ENCODE data around the gene SYNPO.

Gene SYNPO

DNA sequence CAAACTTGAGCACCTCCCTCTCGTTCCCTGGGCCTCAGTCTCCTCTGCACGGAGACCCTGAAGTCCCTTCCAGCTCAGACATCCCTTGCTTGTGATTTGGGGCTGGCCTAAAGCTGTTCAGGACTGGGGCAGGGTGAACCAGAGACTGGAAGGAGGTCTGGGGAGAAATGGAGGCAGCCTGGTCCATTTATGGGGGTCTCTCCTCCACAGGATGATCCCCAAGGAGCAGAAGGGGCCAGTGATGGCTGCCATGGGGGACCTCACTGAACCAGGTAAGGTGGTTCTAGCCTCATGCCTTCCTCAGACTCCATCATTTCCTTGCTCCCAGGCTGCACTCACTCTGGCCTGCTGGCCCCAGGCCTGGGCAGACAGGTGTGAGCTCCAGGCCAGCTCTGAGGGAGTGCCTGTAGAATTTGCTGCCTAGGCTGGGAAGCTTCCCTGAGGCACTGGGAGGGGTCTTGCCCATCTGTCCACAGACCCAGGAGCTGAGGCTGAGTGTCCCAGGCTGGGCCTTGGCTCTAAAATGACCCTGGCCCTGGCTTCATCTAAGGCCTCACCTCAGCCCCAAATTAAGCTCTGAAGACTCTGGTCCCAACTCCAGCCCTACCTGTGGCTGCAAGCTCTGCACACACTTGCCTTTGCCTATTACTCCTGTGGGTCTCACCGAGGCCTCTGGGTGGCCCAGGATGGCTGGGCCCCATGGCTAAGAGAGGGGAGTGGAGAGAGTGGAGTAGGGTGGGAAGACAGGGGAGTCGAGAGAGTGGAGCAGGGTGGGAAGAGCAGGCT is 22.5 kb downstream of the SYNPO start:
- TF ChIP-seq, protein P1, sequence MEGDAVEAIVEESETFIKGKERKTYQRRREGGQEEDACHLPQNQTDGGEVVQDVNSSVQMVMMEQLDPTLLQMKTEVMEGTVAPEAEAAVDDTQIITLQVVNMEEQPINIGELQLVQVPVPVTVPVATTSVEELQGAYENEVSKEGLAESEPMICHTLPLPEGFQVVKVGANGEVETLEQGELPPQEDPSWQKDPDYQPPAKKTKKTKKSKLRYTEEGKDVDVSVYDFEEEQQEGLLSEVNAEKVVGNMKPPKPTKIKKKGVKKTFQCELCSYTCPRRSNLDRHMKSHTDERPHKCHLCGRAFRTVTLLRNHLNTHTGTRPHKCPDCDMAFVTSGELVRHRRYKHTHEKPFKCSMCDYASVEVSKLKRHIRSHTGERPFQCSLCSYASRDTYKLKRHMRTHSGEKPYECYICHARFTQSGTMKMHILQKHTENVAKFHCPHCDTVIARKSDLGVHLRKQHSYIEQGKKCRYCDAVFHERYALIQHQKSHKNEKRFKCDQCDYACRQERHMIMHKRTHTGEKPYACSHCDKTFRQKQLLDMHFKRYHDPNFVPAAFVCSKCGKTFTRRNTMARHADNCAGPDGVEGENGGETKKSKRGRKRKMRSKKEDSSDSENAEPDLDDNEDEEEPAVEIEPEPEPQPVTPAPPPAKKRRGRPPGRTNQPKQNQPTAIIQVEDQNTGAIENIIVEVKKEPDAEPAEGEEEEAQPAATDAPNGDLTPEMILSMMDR (IDR thresholded peaks at IDR 0.05; ENCODE audit: low read depth, low read length, missing control alignments) = no peak
- DNase-seq (ENCODE audit: low read depth) = no peak
- H3K4me3 ChIP-seq (ENCODE audit: low read depth, low read length) = no peak overlapping the region

DNA sequence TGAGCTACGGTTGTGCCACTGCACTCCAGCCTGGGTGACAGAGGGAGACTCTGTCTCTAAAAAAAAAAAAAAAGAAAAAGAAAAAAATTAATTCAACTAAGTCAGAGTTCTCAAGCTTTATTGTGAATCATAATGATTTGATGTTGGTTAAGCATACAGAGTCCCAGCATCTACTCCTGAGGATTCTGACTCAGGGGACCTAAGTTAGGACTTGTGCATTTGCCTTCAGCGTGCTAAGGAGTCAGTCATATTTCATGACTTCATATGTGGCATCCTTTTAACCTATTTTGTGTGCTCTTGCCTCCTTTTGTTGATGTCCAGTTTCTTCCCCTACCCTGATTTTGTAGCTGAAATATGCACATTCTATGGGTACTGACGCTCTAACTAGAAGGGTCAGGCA is 23.5 kb downstream of the SYNPO start:
- no peak overlapping the region for H3K4me3 ChIP-seq (ENCODE audit: low read depth, low read length)
- DNase-seq (ENCODE audit: low read depth) = no peak
- TF ChIP-seq, protein P1 (IDR thresholded peaks at IDR 0.05; ENCODE audit: low read depth, low read length, missing control alignments) = no peak

DNA sequence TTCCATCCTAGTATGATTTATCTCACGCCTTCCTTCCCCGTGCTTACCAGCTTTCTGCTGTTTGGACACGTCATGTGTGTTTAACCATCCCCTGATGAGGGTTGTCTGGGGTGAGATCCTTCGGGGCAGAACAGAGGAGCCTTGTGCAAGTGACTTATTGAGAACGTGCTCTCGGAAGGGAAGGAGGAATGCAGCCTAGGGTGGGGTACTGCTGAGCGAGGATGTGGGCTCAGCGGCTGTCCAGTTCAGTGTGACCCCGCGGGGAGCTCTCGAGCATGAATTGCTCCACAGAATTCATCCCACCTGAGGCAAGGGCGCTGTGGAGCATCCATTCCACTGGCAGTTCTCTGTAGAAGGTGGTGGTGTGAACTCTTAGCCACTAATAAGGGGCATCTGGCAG is 24.6 kb downstream of the SYNPO start:
- no peak overlapping the region for H3K4me3 ChIP-seq (ENCODE audit: low read depth, low read length)
- TF ChIP-seq, protein P1 (IDR thresholded peaks at IDR 0.05; ENCODE audit: low read depth, low read length, missing control alignments) = no peak
- no peak for DNase-seq (ENCODE audit: low read depth)

DNA sequence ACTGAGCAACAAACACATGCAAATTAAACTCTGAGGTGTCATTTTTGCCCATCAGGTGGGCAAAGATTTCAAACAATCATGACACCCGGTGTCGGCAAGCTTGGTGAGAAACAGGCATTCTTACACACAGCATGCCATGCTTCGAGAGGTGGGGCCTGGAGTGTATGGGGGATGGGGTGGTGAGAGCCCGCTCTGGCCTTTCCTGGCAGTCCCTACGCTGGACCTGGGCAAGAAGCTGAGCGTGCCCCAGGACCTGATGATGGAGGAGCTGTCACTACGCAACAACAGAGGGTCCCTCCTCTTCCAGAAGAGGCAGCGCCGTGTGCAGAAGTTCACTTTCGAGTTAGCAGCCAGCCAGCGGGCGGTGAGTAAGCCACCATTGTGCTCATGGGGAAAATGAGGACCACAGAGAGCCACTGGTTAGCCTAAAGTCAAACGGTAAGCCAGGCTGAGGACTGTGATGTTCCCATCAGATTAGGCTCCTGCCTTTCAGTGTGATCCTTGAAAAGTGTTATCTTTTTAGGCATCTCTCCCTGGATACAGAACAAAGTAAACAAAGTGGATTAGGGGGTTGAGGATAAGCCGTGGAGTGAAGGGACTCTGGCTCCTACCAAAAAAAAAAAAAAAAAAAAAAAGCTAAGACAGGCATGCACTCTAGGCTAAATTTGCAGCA is 30.0 kb downstream of the SYNPO start:
- no peak for DNase-seq (ENCODE audit: low read depth)
- no peak overlapping the region for H3K4me3 ChIP-seq (ENCODE audit: low read depth, low read length)

DNA sequence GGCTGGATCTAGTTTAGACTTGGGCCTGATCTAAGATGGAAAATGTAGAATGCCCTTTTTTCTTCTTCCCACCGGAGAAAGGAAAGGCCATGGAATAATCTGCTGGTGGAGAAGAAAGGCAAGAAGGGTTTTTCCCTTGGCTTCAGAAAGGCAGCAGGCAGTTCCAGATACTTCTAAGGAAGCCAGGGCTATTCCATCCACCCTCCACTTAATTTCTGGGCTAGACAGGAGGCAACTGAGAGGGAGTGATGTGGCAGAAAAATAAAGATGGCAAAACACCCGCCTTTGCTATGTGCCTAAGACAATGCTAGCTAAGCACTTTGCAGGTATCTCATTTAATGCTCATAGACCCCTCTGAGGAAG is 30.5 kb downstream of the SYNPO start:
- H3K4me3 ChIP-seq (ENCODE audit: low read depth, low read length) = no peak overlapping the region
- TF ChIP-seq, protein P1 (IDR thresholded peaks at IDR 0.05; ENCODE audit: low read depth, low read length, missing control alignments) = no peak
- DNase-seq (ENCODE audit: low read depth) = no peak

More for the DNA sequence above, 30.0 kb downstream of the SYNPO start:
- TF ChIP-seq, protein P1 (IDR thresholded peaks at IDR 0.05; ENCODE audit: low read depth, low read length, missing control alignments) = no peak

DNA sequence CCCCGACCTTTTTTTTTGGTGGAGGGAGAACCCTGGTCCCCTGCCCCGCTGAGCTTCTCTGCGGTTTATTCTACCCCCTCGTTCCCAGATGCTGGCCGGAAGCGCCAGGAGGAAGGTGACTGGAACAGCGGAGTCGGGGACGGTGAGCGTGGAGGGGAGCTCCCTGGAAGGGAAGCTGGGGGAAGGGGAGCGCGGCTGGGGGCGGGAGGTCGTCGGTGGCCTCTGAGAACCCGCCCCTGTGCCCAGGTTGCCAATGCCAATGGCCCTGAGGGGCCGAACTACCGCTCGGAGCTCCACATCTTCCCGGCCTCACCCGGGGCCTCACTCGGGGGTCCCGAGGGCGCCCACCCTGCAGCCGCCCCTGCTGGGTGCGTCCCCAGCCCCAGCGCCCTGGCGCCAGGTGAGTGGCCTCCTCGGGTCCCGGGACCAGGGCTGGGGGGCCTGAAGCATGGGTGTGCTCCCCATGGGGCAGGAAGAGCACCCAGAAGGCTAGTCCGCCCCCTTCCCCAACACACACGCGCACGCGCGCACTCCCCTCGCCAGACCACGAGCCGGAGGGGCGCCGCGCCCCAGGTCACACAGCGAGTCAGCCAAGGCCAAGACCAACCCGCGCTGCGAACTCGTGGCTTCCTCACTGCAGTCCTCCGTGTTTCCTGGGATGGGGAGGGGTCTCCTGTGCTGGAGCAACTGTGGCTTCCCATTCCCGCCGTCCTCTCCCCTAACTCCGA is 31.2 kb downstream of the SYNPO start:
- H3K4me3 ChIP-seq (ENCODE audit: low read depth, low read length) = no peak overlapping the region
- TF ChIP-seq, protein P1 (IDR thresholded peaks at IDR 0.05; ENCODE audit: low read depth, low read length, missing control alignments) = no peak
- DNase-seq (ENCODE audit: low read depth) = no peak

Data from GM12864 (cell line).